HFFc6 (cell line): ENCODE measurements around the gene GCHFR. TPM values are rescaled to one million over a fixed set of nuclear protein-coding genes. Genes with fewer than 3 reads are reported as not detected.

Source experiments
- DNase-seq: peaks from one replicate; pipeline ENCODE4 v3.0.0-alpha.2; 2018
- H3K27ac Mint-ChIP-seq: 2 replicates; pipeline ENCODE4 v1.8.0; 2020; ENCODE audit warnings: mild to moderate bottlenecking, mixed read lengths
- H3K27me3 Mint-ChIP-seq: 2 replicates; pipeline ENCODE4 v1.8.0; 2021; ENCODE audit warnings: mild to moderate bottlenecking, moderate library complexity, mixed read lengths; ENCODE audit not compliant: insufficient read depth
- H3K36me3 Mint-ChIP-seq: 2 replicates; pipeline ENCODE4 v1.8.0; 2021; ENCODE audit warnings: low read depth, mixed read lengths
- H3K4me1 Mint-ChIP-seq: 2 replicates; pipeline ENCODE4 v1.8.0; 2020; ENCODE audit warnings: low read depth, mixed read lengths
- H3K4me3 Mint-ChIP-seq: 2 replicates; pipeline ENCODE4 v1.8.0; 2020; ENCODE audit warnings: mild to moderate bottlenecking, moderate library complexity, mixed read lengths
- H3K9me3 Mint-ChIP-seq: 2 replicates; pipeline ENCODE4 v1.8.0; 2020; ENCODE audit warnings: mild to moderate bottlenecking, mixed read lengths
- CTCF ChIP-seq: fragments of 200-600 bp; sonication (generic); IDR thresholded peaks from 2 replicates; pipeline ENCODE4 v1.5.0; 2021; ENCODE audit warnings: antibody characterized with exemption, mild to moderate bottlenecking
- total RNA-seq, 6 experiments: library from RNA; stranded (reverse); fragmentation: NEBNext Ultra II Directional; extraction: Animal tissue kit (Norgen Biotek cat#: 25700); gene quantifications; 2 replicates in 1 of 6; 3 replicates in 5 of 6; pipeline ENCODE4 v1.2.3, GENCODE V29; 2021

GCHFR gene
- total RNA-seq, 6 experiments from 2014 or later, result 1.6 to 3.1 (median 2.7) TPM

- Mint-ChIP-seq H3K27ac (no peak overlapping the region), H3K9me3 (no peaks in the 10 kb centered on the region), H3K4me3 (no peak overlapping the region), H3K27me3 (peaks cover 6% of the 10 kb centered on the region), H3K36me3 (peaks cover 8% of the 10 kb centered on the region), H3K4me1 (peaks cover 14% of the 10 kb centered on the region)
- no peak for TF ChIP-seq CTCF
- no peak for DNase-seq
Measured at GRCh38 chr15:40739854-40740253, 24.0 kb upstream of the GCHFR start.

- Mint-ChIP-seq H3K36me3 (peaks cover 8% of the 10 kb centered on the region), H3K27ac (peak overlapping the region; percentile 78)
Measured at GRCh38 chr15:40743485-40743901, 20.4 kb upstream of the GCHFR start.

GRCh38 chr15:40743921-40744814 lies 19.7 kb upstream of the GCHFR start:
- DNase-seq, result peak; percentile 66
- Mint-ChIP-seq H3K36me3 (peaks cover 8% of the 10 kb centered on the region), H3K27ac (peak overlapping the region; percentile 78), H3K4me3 (no peak overlapping the region), H3K4me1 (peaks cover 31% of the 10 kb centered on the region), H3K27me3 (peaks cover 5% of the 10 kb centered on the region), H3K9me3 (no peaks in the 10 kb centered on the region)
- TF ChIP-seq CTCF, result peak; percentile 59

More at GRCh38 chr15:40743485-40743901, 20.4 kb upstream of the GCHFR start:
- Mint-ChIP-seq H3K4me1 (peaks cover 31% of the 10 kb centered on the region), H3K4me3 (no peak overlapping the region), H3K9me3 (no peaks in the 10 kb centered on the region), H3K27me3 (peaks cover 5% of the 10 kb centered on the region)
- TF ChIP-seq CTCF, result no peak
- DNase-seq, result no peak

GRCh38 chr15:40744815-40745152 lies 19.1 kb upstream of the GCHFR start:
- no peaks in the 10 kb centered on the region for H3K9me3 Mint-ChIP-seq
- no peak for TF ChIP-seq CTCF
- peaks cover 31% of the 10 kb centered on the region for H3K4me1 Mint-ChIP-seq
- H3K27me3 Mint-ChIP-seq, result peaks cover 5% of the 10 kb centered on the region
- no peak overlapping the region for H3K4me3 Mint-ChIP-seq
- H3K36me3 Mint-ChIP-seq, result peaks cover 8% of the 10 kb centered on the region
- DNase-seq, result no peak
- H3K27ac Mint-ChIP-seq, result peak overlapping the region; percentile 78; the same call in 1 of the 2 replicates

- H3K4me3 Mint-ChIP-seq, result no peak overlapping the region
- no peak for TF ChIP-seq CTCF
- H3K27me3 Mint-ChIP-seq, result peaks cover 7% of the 10 kb centered on the region
- DNase-seq, result no peak
- peaks cover 11% of the 10 kb centered on the region for H3K36me3 Mint-ChIP-seq
- no peak overlapping the region; the same call in 1 of the 2 replicates for H3K27ac Mint-ChIP-seq
- H3K9me3 Mint-ChIP-seq, result no peaks in the 10 kb centered on the region
- H3K4me1 Mint-ChIP-seq, result peaks cover 31% of the 10 kb centered on the region
Measured at GRCh38 chr15:40746916-40747418, 16.9 kb upstream of the GCHFR start.
